ENCODE results near the gene NUSAP1.
"Not testable (repeated sequence)": the region's sequence is repeated elsewhere in the genome, so short reads cannot be mapped to it uniquely, and the experiment has no call there.

The NUSAP1 gene

DNA sequence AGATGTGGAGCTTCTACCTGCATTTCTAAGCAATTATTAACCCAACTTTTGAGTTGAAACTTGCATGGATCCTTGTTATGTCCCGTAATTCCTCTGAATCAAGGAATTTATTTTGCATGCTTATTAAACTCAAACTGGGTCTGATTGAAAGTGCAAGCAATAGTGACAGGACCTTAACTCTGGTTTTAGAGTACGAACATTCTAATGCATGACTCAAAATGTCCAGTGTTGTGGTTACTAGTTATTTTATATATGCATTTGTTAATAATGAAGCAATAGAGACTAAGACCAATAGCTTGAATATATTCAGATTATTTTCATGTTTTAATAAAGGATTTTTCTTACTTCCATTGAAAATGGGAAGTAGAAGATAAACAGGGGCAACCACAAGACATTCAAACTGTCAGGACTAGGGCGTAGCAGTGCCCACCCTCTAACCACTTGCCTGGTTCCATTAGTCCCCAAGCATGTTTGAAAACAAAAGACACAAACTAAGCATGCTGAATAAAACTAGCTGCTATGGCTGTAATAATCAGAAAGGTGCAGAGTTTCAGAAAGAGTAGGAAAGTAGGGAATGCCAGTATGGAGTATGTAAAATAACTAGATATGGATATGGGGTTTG lies 28.4 kb upstream of the NUSAP1 start:
- TF ChIP-seq, protein P1, sequence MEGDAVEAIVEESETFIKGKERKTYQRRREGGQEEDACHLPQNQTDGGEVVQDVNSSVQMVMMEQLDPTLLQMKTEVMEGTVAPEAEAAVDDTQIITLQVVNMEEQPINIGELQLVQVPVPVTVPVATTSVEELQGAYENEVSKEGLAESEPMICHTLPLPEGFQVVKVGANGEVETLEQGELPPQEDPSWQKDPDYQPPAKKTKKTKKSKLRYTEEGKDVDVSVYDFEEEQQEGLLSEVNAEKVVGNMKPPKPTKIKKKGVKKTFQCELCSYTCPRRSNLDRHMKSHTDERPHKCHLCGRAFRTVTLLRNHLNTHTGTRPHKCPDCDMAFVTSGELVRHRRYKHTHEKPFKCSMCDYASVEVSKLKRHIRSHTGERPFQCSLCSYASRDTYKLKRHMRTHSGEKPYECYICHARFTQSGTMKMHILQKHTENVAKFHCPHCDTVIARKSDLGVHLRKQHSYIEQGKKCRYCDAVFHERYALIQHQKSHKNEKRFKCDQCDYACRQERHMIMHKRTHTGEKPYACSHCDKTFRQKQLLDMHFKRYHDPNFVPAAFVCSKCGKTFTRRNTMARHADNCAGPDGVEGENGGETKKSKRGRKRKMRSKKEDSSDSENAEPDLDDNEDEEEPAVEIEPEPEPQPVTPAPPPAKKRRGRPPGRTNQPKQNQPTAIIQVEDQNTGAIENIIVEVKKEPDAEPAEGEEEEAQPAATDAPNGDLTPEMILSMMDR (IDR thresholded peaks at IDR 0.05; ENCODE audit: insufficient read depth, low read length, missing control alignments) = no peak
- no peak overlapping the region for H3K4me3 ChIP-seq (ENCODE audit: low read depth, low read length)
- ChIA-PET CTCF (interaction anchor here (1.3 kb wide), 1 partner anchor 35 kb away, joined by 3 read pairs; no protein-coding TSS in a partner anchor), POLR2A (interaction anchor here (0.6 kb wide), 1 partner anchor 233 kb away, joined by 4 read pairs; no protein-coding TSS in a partner anchor)
- no peak for DNase-seq (ENCODE audit: low read depth, low spot score)

DNA sequence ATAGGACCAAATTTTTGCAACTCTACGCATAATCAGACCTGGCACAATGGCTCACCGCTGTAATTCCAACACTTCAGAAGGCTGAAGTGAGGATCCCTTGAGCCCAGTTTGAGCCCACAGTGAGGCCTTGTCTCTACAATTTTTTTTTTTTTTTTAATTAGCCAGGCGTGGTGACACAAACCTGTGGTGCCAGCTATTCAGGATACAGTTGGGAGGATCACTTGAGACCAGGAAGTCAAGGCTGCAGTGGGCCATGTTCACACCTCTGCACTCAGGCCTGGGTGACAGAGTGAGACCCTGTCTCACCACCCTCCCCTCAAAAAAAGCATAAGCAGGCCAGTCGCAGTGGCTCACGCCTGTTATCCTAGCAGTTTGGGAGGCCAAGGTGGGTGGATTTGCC lies 25.0 kb upstream of the NUSAP1 start:
- H3K4me3 ChIP-seq (ENCODE audit: low read depth, low read length) = no peak overlapping the region
- CTCF ChIA-PET = interaction anchor here (1.3 to 1.6 kb wide), 2 partner anchors 10 to 23 kb away, joined by 4 read pairs; no protein-coding TSS in a partner anchor
- DNase-seq (ENCODE audit: low read depth, low spot score) = no peak
- POLR2A ChIA-PET = no interaction called here
- TF ChIP-seq, protein P1 (IDR thresholded peaks at IDR 0.05; ENCODE audit: insufficient read depth, low read length, missing control alignments) = no peak

DNA sequence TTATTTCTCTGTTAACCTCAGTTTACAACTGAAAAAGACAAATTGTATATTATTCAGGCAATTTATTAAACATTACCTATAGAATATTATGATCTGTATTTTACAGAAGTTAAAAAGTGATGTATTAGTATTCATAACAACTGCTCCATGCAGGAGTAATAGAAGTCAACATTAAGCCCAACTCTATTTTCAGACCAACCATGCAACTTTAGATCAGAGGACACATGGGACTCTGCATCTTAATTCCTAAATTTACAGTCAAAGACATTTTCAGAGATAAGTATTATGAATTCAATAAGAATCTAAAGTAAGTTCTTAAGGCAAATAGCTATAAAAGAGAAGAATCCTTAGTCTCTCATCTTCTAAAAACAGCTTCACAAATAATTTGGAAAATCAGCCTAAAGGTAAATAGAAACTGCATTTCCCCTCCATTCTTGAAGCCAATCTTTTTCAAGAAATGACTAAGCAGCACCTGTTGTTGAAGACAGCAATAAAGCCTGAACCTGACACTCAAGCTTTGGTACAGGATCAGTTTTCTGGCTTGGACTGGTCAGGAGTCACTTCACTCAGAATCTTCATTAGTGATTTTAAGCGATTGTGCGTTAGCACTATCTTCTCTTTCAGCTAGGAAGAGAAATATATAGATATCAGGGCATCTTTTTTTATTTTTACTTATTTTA lies 23.3 kb upstream of the NUSAP1 start:
- H3K4me3 ChIP-seq (ENCODE audit: low read depth, low read length) = no peak overlapping the region
- TF ChIP-seq, protein P1 (IDR thresholded peaks at IDR 0.05; ENCODE audit: insufficient read depth, low read length, missing control alignments) = no peak
- POLR2A ChIA-PET = no interaction called here
- CTCF ChIA-PET = no interaction called here
- no peak for DNase-seq (ENCODE audit: low read depth, low spot score)

DNA sequence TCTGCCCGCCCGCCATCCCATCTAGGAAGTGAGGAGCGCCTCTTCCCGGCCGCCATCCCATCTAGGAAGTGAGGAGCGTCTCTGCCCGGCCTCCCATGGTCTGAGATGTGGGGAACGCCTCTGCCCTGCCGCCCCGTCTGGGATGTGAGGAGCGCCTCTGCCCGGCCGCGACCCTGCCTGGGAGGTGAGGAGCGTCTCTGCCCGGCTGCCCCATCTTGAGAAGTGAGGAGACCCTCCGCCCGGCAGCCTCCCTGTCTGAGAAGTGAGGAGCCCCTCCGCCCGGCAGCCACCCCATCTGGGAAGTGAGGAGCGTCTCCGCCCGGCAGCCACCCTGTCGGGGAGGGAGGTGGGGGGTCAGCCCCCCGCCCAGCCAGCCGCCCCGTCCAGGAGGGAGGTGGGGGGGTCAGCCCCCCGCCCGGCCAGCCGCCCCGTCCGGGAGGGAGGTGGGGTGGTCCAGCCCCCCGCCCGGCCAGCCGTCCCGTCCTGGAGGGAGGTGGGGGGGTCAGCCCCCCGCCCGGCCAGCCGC lies 11.8 kb upstream of the NUSAP1 start:
- CTCF ChIA-PET = interaction anchor here (1.7 kb wide), 1 partner anchor 10 kb away, joined by 5 read pairs; no protein-coding TSS in a partner anchor
- H3K4me3 ChIP-seq (ENCODE audit: low read depth, low read length); POLR2A ChIA-PET; DNase-seq (ENCODE audit: low read depth, low spot score): not testable (repeated sequence)

DNA sequence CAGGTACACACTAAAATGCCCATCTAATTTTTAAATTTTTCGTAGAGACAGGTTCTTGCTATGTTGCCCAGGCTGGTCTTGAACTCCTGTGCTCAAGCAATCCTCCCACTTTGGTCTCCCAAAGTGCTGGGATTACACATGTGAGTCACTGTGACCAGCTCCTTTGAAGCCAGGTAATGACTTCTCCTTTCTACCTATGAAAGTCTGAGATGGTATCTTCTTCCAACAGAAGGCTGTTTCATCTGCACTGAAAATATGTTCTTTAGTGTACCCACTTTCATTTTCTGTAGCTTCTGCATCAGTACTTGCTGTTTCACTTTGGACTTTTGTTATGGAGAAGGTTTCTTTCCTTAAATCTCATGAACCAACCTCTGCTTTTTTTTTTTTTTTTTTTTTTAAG lies 9.1 kb upstream of the NUSAP1 start:
- H3K4me3 ChIP-seq (ENCODE audit: low read depth, low read length) = no peak overlapping the region
- no peak for DNase-seq (ENCODE audit: low read depth, low spot score)
- CTCF ChIA-PET = interaction anchor here (0.9 to 2.7 kb wide), 2 partner anchors 9 to 10 kb away, joined by 3 to 10 read pairs; partner anchors contain the start of genes NUSAP1 and OIP5
- TF ChIP-seq, protein P1 (IDR thresholded peaks at IDR 0.05; ENCODE audit: insufficient read depth, low read length, missing control alignments) = no peak
- POLR2A ChIA-PET = no interaction called here

DNA sequence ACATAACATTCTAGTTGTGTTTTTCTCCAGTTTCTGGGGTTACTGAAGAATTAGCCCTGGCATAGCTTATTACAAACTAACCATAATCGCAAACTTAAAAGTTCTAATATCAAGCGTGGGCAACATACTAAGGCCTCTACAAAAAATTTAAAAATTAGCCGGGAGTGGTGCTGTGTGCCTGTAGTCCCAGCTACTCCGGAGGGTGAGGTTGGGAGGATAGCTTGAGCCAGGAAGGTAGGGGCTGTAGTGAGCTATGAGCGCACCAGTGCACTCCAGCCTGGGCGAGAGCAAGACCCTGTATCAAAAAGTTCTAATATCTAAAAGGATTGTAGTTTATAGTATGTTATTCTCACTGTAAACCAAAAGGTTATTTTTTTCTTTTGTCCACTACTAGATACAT lies 1.4 kb upstream of the NUSAP1 start:
- CTCF ChIA-PET = interaction anchor here (0.7 to 1.5 kb wide), 8 partner anchors 9 to 428 kb away, joined by 3 to 5 read pairs (median 4); no protein-coding TSS in a partner anchor
- POLR2A ChIA-PET = no interaction called here
- TF ChIP-seq, protein P1 (IDR thresholded peaks at IDR 0.05; ENCODE audit: insufficient read depth, low read length, missing control alignments) = no peak
- DNase-seq (ENCODE audit: low read depth, low spot score) = no peak
- no peak overlapping the region for H3K4me3 ChIP-seq (ENCODE audit: low read depth, low read length)

All from AG04449 (cell line).